Left forelimb (tissue), 1 donor: Measurements from ENCODE around the gene KDM5B.

Source experiments
- DNase-seq: peaks from one replicate; pipeline ENCODE4 v3.0.0-alpha.2; 2018; ENCODE audit warnings: low spot score

Gene KDM5B

DNA sequence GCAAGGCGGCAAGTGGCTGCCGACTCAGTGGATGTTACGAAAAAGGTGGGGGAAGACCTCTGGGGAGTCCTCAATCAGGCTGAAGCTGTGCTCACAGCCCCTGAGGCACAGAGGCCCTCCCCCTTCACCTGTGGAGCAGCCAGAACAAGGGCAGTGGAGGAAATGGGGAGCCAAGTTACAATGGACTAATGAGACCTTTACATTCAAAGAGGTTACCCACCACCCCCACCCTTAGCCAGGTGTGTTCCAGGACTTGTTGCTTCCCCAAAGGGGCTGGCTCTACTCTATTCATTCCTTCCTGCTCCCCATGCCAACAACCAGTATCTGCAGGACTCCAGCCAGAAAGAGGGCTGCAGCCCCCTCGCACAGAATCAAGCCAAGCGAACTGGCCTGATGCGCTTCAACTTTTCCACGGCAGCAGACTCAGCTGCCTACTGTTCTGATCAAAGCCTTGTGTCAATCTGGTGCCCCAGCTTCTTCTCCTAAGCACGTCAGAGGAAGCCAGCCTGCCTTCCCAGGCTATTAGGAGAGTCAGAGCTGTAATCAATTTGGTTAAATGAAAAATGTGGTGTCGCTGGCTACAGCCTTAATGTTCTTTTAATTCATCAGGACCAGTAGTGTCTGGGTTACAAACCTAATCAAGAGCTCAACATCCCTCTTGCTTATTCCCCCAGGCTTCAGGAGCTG lies 96.1 kb downstream of the KDM5B start:
- DNase-seq = peak; percentile 54

DNA sequence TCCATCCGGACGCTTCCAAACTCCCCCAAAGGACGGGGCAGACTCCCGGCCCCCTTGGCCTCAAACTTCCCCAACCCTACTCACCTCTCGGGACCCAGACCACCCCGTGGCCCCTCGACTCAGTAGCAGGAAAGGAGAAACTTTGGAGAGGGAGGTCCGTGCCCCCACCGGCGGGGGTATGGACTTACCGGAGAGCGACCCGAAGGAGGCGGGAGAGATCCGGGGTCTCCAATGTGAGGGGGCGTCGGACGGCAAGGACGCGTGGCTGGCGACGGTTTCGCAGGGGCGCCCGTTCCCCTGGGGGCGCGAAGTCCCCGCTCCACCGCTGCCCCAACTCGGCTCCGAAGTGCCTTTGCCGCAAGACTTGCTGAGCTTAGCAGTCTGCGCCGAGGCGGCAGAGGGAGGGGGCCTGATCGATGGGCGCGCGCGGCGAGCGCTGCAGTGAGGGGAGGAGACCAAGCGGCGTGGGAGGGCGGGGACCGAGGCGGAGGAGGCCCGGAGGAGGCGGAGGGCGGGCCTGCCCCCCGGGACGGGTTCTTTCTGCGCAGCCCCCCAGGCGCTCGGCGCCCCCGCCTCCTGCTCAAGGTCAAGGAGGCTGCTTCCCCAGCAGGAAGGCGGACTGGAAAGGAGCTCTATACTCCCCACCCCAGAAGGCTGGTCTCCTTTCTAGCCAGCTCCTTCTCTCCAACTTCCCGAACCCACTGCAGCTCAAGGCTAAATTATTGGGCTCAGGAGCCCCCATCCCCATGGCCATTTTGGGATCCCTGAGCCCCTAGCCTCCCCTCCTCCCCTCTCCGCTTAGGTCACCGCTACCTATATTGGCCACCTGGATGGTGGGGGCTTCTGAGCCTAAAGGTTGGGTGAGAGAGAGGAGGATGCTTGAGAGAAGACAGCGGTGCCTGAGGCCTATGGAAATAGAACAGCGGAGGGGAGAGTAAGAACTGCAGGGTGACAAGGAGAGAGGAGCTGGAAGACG lies 97.9 kb downstream of the KDM5B start, which contains the start of gene SYT2:
Gene SYT2 (minus strand): TSS at position 385 of the 976 bp plus-strand sequence. CDS start 104,682 bp downstream, outside the sequence.
- DNase-seq = peak; percentile 67

DNA sequence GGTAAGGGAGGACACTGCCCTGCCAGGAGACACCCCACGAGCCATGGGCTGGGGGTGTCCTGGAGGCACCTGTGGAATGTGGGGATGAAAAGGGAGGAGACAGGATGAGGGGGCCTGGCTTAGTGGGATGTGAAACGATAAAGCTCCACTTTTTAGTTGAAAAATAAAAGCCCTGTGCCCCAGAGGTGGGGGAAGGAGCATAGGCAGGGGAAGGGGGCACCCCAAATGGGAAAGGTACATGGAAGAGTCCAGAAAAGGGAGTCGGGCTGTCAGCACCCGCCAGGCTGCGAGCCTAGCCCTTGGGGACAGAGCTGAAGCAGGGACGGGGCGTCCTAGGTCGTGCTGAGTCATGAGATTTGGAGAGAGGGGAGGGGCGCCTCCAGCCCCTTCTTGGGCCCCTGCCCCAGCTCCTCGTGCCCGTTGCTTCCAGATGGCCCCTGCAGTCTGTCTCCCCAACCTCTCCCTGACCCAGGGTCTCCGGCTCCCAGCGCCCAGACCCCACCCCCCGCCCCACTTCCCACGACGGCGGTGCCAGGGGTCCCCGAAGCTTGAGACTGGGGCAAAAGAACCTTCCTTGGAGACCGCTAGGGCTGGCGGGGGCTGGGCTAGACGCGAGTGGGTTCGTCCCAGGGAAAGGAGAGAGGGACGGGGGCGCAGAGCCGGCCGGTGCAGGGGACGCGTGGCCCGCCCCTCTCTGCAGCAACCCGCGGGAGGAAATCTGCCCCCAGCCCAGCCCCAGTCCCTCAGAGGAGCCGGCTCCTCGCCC lies 98.8 kb downstream of the KDM5B start:
- no peak for DNase-seq

DNA sequence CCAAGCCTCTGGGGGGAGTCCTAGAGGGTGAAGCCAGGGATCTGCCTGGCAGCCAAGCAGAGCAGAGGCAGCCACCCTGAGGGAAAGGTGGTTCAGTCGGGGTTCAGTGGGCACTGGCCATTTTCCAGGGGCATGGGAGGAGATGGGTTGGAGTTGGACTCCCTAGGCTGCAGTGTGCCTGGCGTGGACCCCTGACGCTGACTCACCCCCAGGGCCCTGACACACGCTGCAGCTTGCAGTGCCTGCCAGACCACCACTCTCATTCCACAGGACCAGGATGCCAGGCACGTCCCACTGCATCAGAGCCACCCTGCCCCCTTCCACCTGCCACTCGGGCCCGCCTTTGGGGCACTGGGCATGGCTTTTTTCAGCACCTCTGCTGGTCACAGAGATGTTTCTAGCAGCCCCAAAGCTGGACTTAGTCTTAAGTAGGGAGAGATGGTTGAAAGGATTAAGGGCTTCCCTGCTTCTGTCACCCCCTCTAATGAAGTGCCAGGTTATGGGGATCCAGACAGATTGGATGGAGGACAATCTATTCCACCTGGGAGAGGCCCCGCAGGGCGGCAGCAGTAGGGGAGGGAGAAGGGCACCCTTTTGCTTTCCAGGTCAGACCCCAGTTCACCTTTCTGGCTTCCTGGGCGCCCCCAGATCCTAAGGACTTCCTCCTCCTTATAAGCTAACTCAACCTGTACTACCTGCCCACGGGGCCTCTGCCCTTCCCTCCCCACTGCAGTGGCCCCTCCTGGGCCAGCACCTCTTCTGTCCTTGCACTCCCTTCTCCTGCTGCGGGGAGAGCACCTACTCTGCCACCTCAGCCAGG lies 99.6 kb downstream of the KDM5B start:
- no peak for DNase-seq

DNA sequence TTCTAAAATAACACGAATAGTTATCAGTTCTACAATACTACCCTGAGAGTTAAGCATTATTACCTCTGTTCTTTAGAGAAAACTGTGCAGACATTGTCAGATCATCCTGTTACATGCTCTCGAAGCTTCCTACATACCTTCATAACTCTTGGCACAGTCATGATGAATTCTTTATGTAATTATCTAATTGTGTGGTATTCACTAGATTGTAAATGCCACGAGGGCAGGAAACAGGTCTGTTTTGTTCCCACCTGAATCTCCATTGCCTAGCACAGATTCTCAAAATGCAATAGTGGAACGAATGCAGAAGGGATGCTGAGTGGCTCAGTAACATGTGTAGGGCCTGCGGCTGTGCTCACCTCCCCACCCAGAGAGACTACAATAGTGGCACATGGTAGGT lies 101.4 kb downstream of the KDM5B start:
- DNase-seq = no peak

DNA sequence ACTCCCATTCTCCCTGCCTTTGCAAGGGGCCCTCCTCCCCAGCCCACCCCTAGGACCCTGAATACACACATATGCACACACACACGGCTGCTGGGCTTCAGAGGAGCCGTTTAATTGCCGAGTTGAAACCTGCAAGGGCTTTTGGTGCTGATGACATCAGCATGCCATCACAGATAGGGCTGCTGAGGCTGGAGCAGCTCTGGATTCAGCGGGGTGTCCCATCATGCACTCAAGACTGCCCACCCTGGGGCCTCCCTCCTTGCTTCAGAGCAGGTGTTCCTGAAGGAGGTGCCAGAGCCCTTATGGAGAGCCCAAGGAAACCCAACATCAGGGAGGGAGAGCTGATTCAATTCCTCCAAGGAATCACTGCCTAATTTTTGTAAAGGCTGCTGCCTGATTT lies 103.6 kb downstream of the KDM5B start:
- DNase-seq = no peak

DNA sequence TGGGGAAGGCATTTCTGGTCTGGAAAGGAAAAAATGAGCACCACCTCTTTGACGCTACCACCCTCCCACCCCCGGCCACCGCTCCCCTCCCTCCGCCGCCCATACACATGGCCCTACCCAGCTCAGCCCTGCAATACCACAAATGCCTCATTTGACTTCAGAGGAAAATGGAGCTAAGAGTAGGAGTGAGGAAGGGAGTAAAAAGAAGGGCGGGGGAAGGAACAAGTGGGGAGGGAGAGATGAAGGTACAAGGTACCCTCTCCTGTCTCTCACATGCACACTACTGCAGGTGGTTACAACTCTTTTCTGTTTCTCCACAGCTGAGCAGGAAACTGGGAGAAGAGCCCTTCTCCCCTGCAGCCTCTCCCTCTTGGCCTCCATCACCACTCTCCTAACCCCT lies 105.0 kb downstream of the KDM5B start:
- no peak for DNase-seq

DNA sequence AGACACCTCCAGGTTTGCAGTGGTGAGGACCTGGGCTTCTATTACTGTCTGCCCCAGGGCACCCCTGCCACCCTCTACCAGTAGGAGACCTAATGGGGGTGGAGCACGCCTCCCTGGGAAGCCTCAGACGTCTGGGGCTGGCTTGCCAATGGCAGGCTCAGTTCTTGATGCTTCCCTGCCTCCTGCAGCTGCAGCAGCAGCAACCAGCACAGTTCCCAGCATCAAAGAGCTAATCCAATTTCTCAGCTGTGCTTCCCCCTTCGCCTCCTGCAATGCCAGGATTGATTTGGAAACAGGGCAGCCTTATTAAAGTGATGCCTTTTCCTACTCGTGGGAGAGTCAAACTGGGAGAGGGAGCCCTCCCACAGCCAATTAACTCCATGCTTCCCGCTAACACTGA lies 106.1 kb downstream of the KDM5B start:
- DNase-seq = no peak

DNA sequence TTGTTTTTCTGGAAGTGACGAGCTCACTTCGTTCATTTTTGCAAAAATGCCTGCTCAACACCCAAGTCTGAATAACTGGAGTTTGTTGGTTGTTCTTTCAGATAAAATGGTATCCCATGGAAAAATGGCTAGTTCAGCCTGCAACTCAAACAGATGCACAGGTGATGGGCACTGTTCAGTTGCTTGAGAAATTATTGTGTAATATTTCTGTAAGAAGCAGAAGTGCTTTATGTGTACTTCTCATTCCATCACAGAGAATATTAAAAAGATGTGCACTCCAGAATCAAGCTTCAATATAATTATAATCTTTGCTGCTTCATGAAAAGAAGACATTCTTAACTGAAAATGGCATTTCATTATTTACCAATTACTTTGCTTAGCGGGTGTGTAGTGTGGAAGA lies 107.0 kb downstream of the KDM5B start:
- DNase-seq = no peak

DNA sequence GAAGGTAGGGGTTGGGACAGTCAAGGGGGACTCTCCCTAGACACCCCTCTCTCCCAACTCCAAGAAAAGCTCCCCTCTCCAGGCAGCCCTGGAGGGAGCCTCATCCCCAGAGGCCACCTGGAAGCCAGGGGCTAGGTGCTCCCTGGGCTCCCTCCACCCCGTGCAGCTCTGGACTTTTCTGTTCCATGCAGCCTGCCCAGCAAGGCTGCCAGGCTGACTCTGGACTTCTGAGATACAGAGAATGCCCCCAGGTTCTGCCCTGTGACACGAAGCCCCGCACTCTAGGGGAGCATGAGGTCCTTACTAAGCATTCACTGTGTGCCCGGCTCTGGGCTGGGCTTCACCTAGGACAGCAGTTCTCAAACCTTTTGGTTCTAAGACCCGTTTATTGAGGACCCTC lies 108.2 kb downstream of the KDM5B start:
- no peak for DNase-seq

DNA sequence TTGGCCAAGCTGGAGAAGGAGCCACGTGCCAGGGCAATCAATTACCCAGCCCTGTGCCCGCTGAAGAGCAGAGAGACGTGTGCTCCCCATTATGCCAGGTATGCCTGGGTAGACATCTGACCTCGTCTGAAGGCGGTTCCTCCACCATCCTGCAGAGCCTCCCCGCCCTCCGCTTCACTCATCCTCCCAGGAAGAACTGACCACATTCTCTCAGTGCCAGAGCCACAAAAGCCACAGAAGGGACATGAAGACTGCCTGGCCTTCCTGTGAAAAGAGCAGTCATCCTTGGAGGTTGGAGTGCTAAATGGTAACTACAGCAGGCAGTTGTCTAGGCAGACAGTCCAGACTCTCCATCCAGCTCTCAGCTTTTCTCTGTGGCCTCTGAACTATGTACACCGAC lies 109.9 kb downstream of the KDM5B start:
- DNase-seq = no peak

DNA sequence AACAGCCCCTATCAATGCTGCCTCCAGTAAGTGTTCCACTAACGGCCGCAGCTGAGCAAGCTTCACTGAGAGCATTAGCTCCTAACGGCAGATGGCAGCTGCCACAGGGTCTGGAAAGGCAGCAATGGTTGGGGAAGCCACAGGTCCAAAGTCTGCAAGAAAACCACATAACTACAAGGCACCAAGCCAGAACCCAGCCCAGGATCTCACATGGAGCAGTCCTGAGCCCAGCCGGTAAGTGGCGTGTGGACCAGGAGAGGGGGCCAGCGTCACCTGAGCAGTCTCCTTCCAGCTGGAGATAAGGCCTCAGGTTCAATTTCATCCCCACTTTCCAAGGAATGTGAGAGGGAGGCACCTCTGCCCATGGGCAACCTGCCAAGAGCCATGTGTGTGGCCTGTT lies 111.2 kb downstream of the KDM5B start:
- DNase-seq = no peak

DNA sequence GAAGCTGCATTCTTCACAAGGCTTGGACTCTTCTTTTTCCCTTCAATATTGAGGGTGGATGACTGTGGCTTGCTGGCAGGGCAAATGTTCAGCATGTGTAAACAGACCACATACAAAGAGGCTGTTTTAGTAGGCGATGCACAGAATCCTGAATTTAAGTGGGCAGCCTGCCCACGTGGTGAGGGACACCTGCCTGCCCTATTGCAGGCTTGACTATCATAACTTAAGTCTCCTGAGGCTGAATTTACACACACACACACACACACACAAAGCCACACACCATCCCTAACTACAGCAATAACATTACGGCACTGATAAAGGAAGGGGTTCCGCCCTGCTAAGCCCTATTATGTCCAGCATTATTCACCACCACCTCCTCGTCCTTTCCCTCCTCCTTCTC lies 113.9 kb downstream of the KDM5B start:
- no peak for DNase-seq

DNA sequence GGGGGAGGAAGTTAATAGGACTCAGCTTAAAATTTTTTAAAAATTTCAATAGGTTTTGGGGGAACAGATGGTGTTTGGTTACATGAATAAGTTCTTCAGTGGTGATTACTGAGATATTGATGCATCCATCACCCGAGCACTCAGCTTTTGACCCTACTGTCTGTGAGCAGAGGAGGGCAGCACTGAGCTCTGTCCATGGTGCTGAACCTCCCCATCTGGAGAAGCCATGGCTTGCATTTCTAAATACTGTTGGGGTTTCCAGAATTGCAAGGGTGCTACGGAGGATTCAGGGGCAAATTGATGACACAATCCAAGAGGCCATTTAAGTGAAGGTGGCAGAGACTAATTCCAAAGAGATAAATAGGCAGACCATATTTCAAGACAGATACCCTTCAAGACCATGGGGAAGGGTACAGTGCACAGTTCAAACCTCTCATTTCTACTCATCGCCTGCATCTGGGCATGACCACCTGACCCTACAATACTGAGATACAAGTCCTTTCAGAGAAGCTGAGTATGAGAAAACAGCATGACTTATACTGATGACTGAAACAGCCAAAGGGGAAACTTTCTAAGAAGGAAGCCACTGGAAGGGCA lies 115.2 kb downstream of the KDM5B start:
- DNase-seq = peak; percentile 76

DNA sequence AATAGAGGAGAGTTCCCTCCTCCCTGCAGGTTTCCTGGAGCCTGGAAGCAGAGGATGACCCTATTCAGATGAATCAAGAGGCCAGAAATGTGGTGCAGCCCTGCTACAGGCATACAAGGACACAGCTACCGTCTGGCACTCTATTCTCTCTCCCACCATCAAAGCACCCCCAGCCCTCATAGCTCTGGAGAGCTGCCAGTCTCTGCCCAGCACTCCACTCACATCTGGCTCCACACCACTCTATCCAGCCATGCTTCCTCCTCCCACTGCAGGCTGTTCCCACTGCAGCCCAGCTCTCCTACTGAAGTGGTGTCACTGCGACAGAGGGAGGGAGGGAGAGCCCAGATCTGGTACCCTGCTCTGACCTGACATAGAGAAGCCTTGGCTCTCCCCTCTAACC lies 116.4 kb downstream of the KDM5B start:
- no peak for DNase-seq

DNA sequence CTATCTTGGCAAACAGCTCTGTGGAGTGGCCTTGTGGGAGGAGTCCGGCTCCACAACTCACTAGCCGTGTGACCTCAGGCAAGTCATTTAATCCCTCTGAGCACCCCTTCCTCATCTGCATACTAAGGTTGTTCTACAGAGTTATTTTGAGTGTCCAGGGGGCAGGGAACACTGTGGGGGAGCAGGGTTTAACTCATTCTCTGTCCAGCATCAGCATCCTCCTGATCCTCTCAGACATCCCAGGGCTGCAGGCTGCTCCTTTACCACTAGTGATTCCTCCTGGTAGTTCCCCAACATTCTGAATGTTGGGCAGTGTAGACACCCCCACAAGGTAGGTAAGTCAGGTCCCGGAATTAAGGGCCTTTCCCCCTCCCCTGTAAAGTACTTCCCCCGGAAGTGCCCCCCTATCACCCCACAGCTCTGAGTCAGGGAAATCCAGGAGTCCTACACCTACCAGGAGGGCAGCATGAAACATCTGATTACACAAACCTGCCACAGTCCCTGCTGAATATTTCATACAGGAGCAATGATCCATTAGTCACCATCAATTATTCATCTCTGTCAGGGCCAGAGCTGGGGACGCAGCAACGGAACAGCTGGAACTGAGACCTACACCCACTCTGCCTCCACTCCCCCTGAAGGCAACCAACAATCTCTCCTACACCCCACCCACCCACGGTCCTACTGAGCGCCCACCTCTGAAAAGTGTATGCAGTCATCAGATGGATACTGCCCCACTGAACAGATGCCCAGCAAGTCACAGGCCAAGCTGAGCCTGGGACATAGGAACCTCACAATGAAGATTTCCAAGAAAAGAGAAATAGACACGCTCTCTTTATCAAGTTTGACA lies 118.5 kb downstream of the KDM5B start:
- DNase-seq = no peak

DNA sequence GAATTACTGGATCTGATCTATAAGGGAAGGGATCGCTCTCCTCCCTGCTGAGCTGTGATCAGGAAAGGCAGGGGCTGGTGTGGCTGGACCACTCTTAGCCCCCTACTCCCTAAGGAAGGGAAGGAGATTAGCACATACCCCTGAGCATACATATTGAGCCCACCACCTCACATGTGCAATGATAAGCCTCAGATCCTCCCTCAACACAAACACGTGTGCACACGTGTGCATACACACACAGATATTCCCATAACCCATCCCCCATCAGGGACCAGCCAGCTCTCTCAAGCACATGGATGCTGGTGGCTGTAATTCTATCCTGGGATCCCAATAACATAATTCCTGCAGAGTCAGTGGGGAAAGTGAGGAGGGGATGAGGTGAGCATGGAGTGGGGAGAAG lies 119.1 kb downstream of the KDM5B start:
- DNase-seq = no peak

DNA sequence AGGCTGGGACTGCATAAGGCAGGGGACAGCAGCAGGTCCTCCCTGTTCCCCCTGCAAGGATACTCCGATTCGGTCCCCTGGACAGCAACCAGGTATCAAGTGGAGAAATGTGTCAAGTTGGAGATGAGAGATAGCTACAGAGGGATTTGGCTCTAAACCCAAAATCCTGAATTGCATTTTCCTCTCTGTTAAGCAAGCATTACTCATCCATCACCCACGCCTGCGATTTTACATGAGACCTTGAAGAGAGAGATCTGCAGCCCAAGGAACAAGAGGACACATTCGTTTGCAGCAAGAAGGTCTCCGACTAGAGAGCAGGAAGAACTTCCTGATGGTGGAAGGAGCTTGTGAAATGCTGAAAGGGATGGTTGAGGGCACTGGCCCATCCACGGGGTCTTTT lies 119.8 kb downstream of the KDM5B start:
- no peak for DNase-seq

DNA sequence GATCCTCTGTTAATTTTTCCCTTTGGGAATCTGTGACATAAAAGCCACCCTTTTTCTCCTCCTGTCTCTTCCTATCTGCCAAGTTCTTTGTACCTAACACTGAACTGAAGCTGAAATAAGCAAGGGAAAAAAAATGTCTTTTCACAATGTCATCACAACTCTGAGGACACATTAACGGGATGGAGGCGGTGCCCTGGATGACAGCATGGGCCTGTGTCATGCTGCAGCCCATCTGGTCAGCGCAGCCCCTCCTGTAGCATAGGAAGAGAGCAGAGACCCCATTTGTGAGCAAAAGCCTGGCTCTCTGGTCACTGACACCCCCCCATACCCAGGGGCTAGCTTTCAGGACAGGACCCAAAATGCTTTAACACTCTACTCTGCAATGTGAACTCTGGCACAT lies 120.4 kb downstream of the KDM5B start:
- DNase-seq = no peak

DNA sequence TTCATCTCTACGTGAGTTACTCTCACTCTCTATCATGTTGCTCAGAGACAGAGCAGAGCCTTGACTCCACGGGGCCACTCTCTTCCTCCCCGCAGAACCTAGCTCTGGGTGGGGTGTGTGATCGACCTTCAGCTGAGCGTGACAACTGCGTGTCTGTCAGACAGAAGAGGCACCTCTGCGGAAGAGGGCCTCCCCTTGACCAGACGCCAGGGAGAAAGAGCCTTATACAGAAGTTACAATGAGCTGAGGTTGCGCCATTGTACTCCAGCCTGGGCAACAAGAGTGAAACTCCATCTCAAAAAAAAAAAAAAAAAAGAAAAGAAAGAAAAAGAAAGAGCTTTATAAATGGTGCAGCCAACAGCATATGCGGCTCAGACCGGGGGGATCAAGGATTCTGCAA lies 120.9 kb downstream of the KDM5B start:
- DNase-seq = no peak
